ENCODE data around the gene AFG3L2. TPM values are rescaled to one million over a fixed set of nuclear protein-coding genes. Genes with fewer than 3 reads are reported as not detected.

AFG3L2 gene
- total RNA-seq, 2 experiments from 2014 or later, result 60.6 to 64.0 TPM

DNA sequence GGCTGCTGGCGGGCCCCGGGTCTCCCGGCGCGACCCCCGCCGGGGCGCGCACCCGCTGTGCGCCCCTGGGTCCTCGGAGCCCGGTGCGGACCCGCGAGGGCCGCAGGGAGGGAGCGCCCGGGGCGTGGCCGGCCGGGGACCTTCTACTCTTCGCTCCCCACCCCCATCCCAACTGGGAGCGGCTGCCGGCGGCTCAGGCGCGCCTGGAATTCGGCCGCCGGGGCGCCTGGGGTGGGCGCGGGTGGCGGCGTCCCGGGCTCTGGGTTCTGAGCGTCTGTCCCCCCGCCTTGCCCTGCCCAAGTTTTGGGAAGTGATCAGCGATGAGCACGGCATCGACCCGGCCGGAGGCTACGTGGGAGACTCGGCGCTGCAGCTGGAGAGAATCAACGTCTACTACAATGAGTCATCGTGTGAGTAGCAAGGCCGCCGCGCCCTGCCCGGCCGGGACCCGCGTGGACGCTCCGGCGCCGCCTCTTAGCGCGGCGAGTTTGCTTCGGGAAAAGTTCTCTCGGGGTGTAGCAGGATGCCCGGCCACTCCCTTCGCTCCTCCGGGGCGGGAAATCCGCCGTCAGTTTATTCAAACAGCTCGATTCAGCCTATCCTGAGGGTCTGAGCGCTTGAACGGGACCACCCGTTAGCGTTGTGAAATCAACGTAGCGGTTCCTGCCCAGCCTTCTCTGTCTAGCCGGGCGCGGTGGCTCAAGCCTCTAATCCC is 68.5 kb downstream of the AFG3L2 start:
- intact Hi-C loops (cut with micrococcal nuclease), result no loop called here
- CTCF ChIA-PET, result interaction anchor here (1.2 kb wide), 2 partner anchors 19 to 36 kb away, joined by 3 to 5 read pairs; no protein-coding TSS in a partner anchor
- TF ChIP-seq, protein P1, sequence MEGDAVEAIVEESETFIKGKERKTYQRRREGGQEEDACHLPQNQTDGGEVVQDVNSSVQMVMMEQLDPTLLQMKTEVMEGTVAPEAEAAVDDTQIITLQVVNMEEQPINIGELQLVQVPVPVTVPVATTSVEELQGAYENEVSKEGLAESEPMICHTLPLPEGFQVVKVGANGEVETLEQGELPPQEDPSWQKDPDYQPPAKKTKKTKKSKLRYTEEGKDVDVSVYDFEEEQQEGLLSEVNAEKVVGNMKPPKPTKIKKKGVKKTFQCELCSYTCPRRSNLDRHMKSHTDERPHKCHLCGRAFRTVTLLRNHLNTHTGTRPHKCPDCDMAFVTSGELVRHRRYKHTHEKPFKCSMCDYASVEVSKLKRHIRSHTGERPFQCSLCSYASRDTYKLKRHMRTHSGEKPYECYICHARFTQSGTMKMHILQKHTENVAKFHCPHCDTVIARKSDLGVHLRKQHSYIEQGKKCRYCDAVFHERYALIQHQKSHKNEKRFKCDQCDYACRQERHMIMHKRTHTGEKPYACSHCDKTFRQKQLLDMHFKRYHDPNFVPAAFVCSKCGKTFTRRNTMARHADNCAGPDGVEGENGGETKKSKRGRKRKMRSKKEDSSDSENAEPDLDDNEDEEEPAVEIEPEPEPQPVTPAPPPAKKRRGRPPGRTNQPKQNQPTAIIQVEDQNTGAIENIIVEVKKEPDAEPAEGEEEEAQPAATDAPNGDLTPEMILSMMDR (IDR thresholded peaks at IDR 0.05), result no peak
- peak; percentile 61 for DNase-seq
- H3K27ac Mint-ChIP-seq, result no peak overlapping the region
- peaks cover 12% of the 10 kb centered on the region for H3K9me3 Mint-ChIP-seq
- ATAC-seq, result peak; percentile 67
- peak overlapping the region; percentile 65 for H3K4me3 Mint-ChIP-seq
- peaks cover 12% of the 10 kb centered on the region for H3K4me1 Mint-ChIP-seq (ENCODE audit: low read depth)
- POLR2A ChIA-PET, result interaction anchor here (1.0 kb wide), 1 partner anchor 68 kb away, joined by 4 read pairs; the partner anchor contains the start of gene AFG3L2
- H3K27me3 Mint-ChIP-seq, result peaks cover 40% of the 10 kb centered on the region
- H3K36me3 Mint-ChIP-seq (ENCODE audit: low read depth), result peaks cover 8% of the 10 kb centered on the region

DNA sequence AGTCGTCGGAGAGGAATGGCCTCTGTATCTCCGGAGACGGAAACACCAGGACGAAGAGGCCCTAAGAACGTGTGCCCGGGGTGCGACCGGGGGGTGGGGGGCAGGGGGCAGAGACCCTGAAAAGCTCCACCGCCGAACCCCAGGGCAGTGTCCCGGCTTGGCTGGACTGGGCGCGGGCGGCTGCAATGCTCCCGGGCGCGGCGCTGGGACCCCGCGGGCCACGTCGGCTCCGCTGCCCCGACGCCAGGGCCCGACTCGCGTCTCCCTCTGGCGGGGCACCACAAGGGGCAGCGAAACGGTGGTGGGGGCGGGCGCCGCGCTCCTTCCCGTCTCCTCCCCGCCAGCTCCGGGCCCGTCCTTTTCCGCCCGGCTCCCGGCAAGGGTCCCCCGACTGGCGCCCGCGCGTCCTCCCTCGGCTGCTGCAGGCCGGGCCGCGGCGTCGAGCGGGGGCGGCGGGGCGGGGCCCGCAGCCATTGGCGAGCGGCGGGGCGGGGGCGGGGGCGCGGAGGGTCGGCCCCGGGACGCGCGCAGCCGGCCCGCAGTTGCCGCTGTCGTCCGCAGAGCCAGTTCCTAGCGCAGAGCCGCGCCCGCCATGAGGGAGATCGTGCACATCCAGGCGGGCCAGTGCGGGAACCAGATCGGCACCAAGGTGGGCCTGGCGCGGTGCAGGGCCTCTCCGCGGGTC is 69.2 kb downstream of the AFG3L2 start, which contains the start of gene TUBB6:
TSS of gene TUBB6 (plus strand) at position 541 of the 685 bp plus-strand sequence. CDS start at position 593, 52 bp downstream.
- Mint-ChIP-seq H3K4me3 (peak within 1 kb of the TSS; percentile 72), H3K4me1 (ENCODE audit: low read depth) (peaks cover 12% of the 10 kb centered on the region), H3K9me3 (peaks cover 9% of the 10 kb centered on the region), H3K36me3 (ENCODE audit: low read depth) (peaks cover 5% of the 10 kb centered on the region), H3K27ac (no peak within 1 kb of the TSS), H3K27me3 (peaks cover 40% of the 10 kb centered on the region)
- ATAC-seq (peak; percentile 79), DNase-seq (peak; percentile 57)
- intact Hi-C loops (cut with micrococcal nuclease), result no loop called here
- TF ChIP-seq, protein P1 (IDR thresholded peaks at IDR 0.05), result no peak
- ChIA-PET POLR2A (interaction anchor here (1.2 kb wide), 1 partner anchor 68 kb away, joined by 3 read pairs; no protein-coding TSS in a partner anchor), CTCF (interaction anchor here (1.2 to 1.4 kb wide), 2 partner anchors 36 to 71 kb away, joined by 3 to 4 read pairs; no protein-coding TSS in a partner anchor)

DNA sequence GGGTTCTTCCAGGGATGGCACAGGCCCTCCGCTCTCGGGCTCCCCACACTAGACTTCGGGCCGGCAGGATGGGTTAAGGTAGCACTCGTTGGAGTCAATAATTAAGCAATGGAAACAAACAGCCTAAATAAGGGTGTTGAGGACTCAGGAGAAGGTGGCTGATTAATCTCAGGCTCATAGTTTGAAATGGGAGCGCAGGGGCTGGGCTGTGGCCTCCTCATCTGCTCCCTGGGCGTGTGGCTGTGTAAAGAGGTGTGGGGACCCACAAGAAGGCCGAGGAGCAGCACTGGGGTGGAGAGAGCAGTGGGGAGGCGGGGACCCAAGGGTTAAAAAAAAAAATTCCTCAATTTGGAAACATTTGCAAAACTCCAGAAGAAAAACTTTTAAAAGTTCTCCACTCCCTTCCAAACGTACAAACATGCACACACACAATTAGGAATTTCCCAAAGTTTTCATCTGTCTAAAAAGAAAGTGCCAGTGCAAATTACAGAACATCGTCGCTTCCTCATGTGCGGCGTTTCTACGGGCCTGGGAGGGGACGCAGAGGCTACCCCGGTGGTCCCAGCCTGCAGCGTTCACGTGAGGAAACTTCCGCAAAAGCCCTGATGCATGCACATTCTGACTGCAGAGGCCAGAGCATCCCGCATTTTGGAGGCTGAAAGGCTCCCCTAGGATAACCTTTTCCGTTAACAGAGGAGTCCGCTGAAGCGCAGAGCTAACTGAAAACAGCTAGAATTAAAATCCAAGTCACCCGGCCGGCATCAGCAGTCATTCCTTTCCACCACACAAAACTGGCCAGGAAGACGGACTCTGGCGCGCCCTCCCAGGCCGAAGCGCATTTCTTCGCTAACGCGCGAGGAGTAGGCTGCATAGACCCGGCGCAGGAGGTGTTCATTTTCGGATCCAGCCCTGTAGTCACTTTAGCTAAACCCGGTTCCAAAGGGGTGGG is 70.0 kb downstream of the AFG3L2 start:
- intact Hi-C loops (cut with micrococcal nuclease), result no loop called here
- POLR2A ChIA-PET, result interaction anchor here (1.2 kb wide), 1 partner anchor 69 kb away, joined by 3 read pairs; no protein-coding TSS in a partner anchor
- H3K36me3 Mint-ChIP-seq (ENCODE audit: low read depth), result peaks cover 5% of the 10 kb centered on the region
- peaks cover 12% of the 10 kb centered on the region for H3K4me1 Mint-ChIP-seq (ENCODE audit: low read depth)
- H3K27me3 Mint-ChIP-seq, result peaks cover 40% of the 10 kb centered on the region
- H3K4me3 Mint-ChIP-seq, result peak overlapping the region; percentile 72
- peak; percentile 14 for DNase-seq
- no peak overlapping the region for H3K27ac Mint-ChIP-seq
- peaks cover 9% of the 10 kb centered on the region for H3K9me3 Mint-ChIP-seq
- TF ChIP-seq, protein P1 (IDR thresholded peaks at IDR 0.05), result no peak
- ATAC-seq, result peak; percentile 15
- CTCF ChIA-PET, result interaction anchor here (1.4 kb wide), 1 partner anchor 70 kb away, joined by 4 read pairs; no protein-coding TSS in a partner anchor

DNA sequence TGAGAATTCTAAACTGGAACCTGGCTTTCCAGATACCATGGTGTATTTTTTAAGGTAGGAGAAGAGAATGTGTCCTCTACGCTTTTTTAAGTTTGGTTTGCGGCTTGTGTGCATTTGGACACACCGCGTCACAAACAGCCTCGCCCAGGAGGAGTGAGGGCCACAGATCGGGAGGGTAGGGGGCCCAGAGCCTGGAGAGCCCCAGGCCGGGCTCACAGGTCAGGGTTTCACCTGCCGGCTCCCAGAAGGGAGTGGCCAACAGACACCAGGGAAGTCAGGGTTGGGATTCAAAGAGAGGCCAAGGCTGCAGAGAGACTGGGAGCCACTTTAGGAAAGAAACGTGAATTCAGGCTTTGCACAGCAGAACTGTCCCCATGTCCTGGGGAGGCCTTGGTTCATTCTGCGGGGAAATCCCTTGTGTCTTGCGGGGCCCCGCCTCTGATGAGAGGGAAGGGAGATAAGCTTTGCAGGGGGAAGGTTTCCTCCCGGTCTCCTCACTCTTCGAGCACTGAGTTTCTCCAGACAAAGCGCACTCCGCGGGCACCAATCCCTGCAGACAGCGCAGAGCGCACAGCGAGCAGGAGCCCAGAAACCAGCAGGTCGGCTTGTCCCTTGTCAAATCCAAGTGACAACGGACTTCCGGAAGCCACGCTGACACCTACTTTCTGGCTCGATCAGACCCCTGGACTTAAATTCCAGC is 70.9 kb downstream of the AFG3L2 start:
- ATAC-seq (no peak), DNase-seq (no peak)
- intact Hi-C loops (cut with micrococcal nuclease), result no loop called here
- ChIA-PET CTCF (interaction anchor here (1.4 kb wide), 1 partner anchor 69 kb away, joined by 4 read pairs; no protein-coding TSS in a partner anchor), POLR2A (no interaction called here)
- Mint-ChIP-seq H3K27ac (no peak overlapping the region), H3K4me3 (no peak overlapping the region), H3K27me3 (peaks cover 40% of the 10 kb centered on the region), H3K4me1 (ENCODE audit: low read depth) (peaks cover 12% of the 10 kb centered on the region), H3K9me3 (peaks cover 3% of the 10 kb centered on the region), H3K36me3 (ENCODE audit: low read depth) (peaks cover 4% of the 10 kb centered on the region)
- TF ChIP-seq, protein P1 (IDR thresholded peaks at IDR 0.05), result no peak
